Globus pallidus (tissue), 1 donor: ENCODE data around the gene NKIRAS1.
A peak's percentile ranks its signal among the peaks of the same experiment; 100 is the strongest.
"Not testable (repeated sequence)": the region's sequence is repeated elsewhere in the genome, so short reads cannot be mapped to it uniquely, and the experiment has no call there.

ENCODE experiments used
- DNase-seq: peaks from one replicate; pipeline ENCODE4 v3.0.0-alpha.2; 2015; ENCODE audit warnings: low spot score

NKIRAS1 gene

GRCh38 chr3:23869977-23870662, 46.7 kb downstream of the NKIRAS1 start:
- DNase-seq = no peak

GRCh38 chr3:23867838-23868237, 49.0 kb downstream of the NKIRAS1 start:
- DNase-seq = no peak

GRCh38 chr3:23867400-23867799, 49.4 kb downstream of the NKIRAS1 start:
- DNase-seq = no peak

- peak; percentile 87 for DNase-seq
Observed at GRCh38 chr3:23865595-23866396, 51.0 kb downstream of the NKIRAS1 start.

GRCh38 chr3:23864931-23865330, 51.9 kb downstream of the NKIRAS1 start:
- DNase-seq = no peak

- DNase-seq = no peak
Observed at GRCh38 chr3:23863060-23863459, 53.7 kb downstream of the NKIRAS1 start.

- no peak for DNase-seq
Observed at GRCh38 chr3:23861689-23862088, 55.1 kb downstream of the NKIRAS1 start.

- no peak for DNase-seq
Observed at GRCh38 chr3:23859839-23860382, 56.9 kb downstream of the NKIRAS1 start.

GRCh38 chr3:23859012-23859743, 57.6 kb downstream of the NKIRAS1 start:
- DNase-seq = no peak

GRCh38 chr3:23856286-23856685, 60.5 kb downstream of the NKIRAS1 start:
- no peak for DNase-seq

- not testable (repeated sequence) for DNase-seq
Observed at GRCh38 chr3:23849462-23849861, 67.3 kb downstream of the NKIRAS1 start.

GRCh38 chr3:23845326-23846216, 71.2 kb downstream of the NKIRAS1 start:
- DNase-seq = no peak

- DNase-seq = no peak
Observed at GRCh38 chr3:23843869-23844268, 72.9 kb downstream of the NKIRAS1 start.
